Body of pancreas (tissue), 4 donors: Measurements from ENCODE around the gene HIP1.

Experiments
- POLR2A ChIP-seq, 3 donors: fragments of 450-650 bp; IDR thresholded peaks; one replicate each; pipeline ENCODE4 v1.6.1; 2016; ENCODE audit warnings: antibody characterized with exemption in 3 of 3, mild to moderate bottlenecking in 2 of 3
- TF ChIP-seq, protein P1 (sequence below), 7 experiments: fragments of 450-650 bp in 4 of 7; fragments of 200-600 bp in 3 of 7; sonication (generic) in 3 of 7; IDR thresholded peaks; one replicate each; pipeline ENCODE4 v1.5.1; 2016 to 2019; ENCODE audit warnings: antibody characterized with exemption in 7 of 7

- TF ChIP-seq, protein P1, sequence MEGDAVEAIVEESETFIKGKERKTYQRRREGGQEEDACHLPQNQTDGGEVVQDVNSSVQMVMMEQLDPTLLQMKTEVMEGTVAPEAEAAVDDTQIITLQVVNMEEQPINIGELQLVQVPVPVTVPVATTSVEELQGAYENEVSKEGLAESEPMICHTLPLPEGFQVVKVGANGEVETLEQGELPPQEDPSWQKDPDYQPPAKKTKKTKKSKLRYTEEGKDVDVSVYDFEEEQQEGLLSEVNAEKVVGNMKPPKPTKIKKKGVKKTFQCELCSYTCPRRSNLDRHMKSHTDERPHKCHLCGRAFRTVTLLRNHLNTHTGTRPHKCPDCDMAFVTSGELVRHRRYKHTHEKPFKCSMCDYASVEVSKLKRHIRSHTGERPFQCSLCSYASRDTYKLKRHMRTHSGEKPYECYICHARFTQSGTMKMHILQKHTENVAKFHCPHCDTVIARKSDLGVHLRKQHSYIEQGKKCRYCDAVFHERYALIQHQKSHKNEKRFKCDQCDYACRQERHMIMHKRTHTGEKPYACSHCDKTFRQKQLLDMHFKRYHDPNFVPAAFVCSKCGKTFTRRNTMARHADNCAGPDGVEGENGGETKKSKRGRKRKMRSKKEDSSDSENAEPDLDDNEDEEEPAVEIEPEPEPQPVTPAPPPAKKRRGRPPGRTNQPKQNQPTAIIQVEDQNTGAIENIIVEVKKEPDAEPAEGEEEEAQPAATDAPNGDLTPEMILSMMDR (IDR thresholded peaks at IDR 0.05), result no peak
- no peak for TF ChIP-seq POLR2A (IDR thresholded peaks at IDR 0.05)
Measured at GRCh38 chr7:75572396-75572795, 166.3 kb downstream of the HIP1 start.
